Smooth muscle cell of trachea (primary cell): ENCODE data around the gene C15orf62. TPM values are rescaled to one million over a fixed set of nuclear protein-coding genes. Genes with fewer than 3 reads are reported as not detected.

Experiments
- total RNA-seq: library from RNA; depleted of rRNA; stranded (reverse); fragments of >200 nt; gene quantifications from 2 replicates; pipeline ENCODE4 v1.2.1, GENCODE V29; 2014

The C15orf62 gene, protein sequence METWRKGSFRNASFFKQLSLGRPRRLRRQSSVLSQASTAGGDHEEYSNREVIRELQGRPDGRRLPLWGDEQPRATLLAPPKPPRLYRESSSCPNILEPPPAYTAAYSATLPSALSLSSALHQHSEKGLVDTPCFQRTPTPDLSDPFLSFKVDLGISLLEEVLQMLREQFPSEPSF
- 0.15 TPM in 1 of 2 replicates, not detected in the other for total RNA-seq

DNA sequence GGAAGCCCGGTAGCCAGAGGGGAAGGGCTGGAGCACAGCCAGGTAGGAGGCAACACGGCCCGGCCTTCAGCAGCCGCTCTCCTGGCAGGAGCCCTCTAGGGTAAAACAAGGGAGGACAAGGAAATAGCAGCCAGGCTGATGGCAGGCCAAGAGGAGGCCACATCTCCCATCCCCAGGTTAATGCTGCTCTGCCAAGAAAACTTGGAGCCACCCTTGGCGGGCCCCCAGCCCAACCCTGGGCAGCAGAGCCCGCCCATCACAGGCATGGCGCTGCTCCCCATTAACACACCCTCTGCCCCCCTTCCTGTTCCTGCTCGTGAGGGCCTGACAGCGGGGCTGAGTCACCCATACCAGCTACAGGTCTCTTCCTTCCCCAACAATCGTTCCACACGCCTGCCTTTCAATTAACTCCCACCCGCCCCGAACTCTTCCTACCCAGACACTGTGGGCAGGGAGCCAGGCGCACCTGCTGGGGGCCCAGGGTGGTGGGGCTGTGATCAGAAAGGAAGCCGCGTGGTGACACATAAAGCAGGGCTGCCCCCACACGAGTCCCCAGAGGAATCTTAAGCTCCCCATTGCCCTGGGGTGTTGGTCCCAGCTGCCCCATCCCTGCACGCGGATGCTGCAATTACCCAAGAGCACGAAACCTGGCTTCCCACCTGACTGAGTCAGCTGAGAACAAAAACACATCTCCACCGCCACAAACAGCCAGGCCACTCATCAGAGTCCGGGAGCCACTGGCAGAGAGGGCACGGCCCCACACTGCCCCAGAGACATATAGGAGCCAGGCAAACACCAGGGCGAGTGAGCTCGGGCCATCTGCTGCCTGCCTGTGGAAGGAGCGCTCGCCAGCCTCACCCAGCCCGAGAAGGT lies at the start of gene C15orf62:
Gene C15orf62, plus strand, starts transcription at position 707 of the 873 bp plus-strand sequence. CDS start 516 bp downstream, outside the sequence.

DNA sequence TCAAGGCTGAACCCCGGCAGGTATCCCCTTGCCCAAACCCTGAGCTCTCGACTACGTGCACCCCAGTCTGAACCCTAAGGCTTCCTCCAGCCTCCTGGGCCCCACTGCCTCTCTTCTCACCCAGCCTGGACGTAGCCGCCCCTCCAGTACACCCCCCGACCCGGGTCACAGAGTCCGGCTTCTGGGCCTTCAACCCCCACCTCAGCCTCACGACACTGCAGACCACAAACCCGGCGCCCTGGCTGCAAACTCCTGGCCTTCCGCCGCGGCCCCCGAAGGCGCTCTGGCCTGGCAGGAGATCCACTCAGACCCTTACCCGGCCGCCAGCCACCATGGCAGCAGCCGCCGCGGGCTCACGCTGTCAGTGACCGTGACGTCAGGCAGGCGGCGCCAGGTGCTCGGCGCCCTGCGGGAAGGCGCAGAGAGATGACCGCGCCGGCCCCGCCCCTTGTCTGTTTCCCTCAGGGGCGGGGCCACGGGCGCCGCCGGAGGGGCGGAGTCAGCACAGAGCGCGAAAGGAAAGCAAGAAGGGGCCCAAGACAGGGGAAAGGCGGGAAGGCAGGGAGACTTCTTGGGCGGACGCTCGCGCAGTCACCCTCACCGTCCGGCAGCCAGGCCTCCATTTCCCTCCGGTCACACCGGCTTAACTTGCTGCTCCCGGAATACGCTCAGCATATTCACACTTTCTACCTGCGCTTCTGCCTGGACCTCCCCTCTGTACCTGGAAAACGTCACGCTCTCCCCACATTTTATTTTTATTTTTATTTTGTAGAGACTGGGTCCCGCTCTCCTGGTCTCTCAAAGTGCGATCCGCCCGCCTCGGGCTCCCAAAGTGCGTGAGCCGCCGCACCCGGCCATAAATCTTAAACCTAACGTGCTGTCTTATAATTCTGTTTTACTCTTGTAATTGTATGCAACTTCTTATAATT lies 14.6 kb upstream of the C15orf62 start, which contains the start of gene RMDN3:
Gene RMDN3, minus strand, starts transcription at position 372 of the 929 bp plus-strand sequence. CDS start 471 bp downstream, outside the sequence.

DNA sequence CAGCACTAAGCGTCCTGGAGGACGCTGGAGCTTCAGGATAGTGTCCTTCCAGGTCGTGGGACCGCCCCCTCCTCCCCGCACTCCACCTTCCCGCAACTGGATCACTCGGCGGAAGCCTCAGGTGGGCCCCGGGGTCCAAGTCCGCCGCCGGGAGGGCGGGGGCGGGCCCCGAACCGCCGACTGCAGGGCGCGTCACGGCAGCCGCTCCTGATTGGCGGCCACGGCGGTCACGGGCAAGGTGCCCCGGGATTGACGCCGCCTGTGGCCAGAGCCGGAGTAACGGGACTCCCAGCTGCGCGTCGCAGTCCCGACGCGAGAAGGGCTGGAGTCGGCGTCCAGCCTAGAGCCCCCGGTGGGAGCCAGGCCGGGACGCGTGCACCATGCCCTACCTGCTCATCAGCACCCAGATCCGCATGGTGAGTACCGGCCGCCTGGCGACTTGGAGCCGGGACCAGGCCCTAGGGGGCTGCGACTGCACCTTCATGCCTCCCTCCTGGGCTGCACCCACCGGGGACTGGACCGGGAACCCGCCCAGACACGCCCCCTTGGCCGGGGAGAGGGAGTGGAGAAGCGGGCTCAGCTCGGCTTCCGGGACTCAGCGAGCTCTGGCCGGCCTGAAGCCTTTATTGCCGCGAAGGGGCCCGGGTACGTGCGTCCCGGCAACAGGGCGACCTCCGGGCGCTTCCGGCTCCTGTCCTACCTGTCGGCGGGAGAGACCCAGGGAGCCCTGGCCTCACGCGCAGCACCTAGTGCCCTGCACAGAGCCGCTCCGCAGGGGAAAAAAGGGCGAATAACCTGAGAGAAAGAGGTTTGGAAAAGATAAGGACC lies 5.8 kb upstream of the C15orf62 start, which contains the start of gene GCHFR:
Gene GCHFR, plus strand, starts transcription at position 268 of the 828 bp plus-strand sequence. Its CDS starts 113 bp downstream, at position 381.

DNA sequence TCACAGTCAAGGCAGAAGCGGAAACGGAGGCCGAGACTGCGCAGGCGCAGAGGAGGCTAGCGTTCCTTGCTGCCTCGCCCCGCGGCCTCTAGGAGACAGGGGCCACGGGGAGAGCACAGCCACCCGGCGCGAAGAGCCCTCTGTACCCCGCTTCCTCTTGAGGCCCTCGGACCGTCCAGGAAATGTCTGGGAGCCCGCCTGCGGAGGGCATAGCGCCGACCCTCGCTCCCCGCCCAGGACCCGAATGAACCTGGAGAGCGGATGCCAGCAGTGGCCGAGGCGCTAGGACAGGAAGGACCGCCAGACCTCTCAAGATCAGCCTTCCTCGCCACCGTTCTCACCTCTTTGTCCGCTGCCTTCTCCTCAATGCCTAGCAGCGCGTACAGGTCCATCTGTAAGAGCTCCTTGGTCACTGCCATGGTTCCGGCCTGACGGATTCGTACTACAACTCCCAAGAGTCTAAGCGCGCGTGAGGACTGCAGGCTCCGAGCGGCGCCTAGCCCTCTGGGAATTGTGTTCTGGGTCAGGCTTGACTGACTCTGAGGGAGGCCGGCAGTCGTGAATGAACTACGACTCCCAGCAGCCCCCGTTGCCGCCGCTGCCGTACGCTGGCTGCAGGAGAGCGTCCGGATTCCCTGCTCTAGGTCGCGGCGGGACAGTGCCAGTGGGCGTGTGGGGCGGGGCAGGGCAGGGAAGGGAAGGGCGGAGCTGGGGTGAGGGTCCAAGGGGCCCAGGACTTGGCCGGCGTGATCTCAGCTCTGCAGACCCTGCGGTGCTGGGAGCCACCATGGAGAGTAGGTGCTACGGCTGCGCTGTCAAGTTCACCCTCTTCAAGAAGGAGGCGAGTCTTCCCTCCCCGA lies 37.5 kb downstream of the C15orf62 start, which contains the start of the genes DNAJC17 and ZFYVE19:
Gene DNAJC17, minus strand, starts transcription at position 446 of the 860 bp plus-strand sequence. Its CDS starts 27 bp downstream, at position 419.
Gene ZFYVE19, plus strand, starts transcription at position 62 of the 860 bp plus-strand sequence. Its CDS starts 501 bp downstream, at position 563.

Other genes starting within 250 kb of the C15orf62 start
- gene CCDC32, start 204.9 kb upstream of the C15orf62 start, total RNA-seq, result 23.7 and 50.4 TPM in 2 replicates
- 12.6 and 13.2 TPM in 2 replicates for gene RPUSD2, start 200.7 kb upstream of the C15orf62 start, total RNA-seq
- gene KNL1, start 175.7 kb upstream of the C15orf62 start, total RNA-seq, result 1.2 and 28.2 TPM in 2 replicates
- gene RAD51, start 74.8 kb upstream of the C15orf62 start, total RNA-seq, result 1.3 and 4.1 TPM in 2 replicates
- gene RMDN3, start 14.7 kb upstream of the C15orf62 start, total RNA-seq, result 16.0 and 17.5 TPM in 2 replicates
- 2.0 and 2.2 TPM in 2 replicates for gene GCHFR, start 5.9 kb upstream of the C15orf62 start, total RNA-seq
- gene ZFYVE19, start 37.1 kb downstream of the C15orf62 start, total RNA-seq, result 19.0 and 25.3 TPM in 2 replicates
- gene DNAJC17, start 37.5 kb downstream of the C15orf62 start, total RNA-seq, result 19.5 and 27.1 TPM in 2 replicates
- gene PPP1R14D, start 58.7 kb downstream of the C15orf62 start, total RNA-seq, result not detected in 2 replicates
- 0.15 and 0.17 TPM in 2 replicates for gene SPINT1, start 74.1 kb downstream of the C15orf62 start, total RNA-seq
- gene RHOV, start 104.3 kb downstream of the C15orf62 start, total RNA-seq, result not detected in 2 replicates
- 45.1 and 86.2 TPM in 2 replicates for gene VPS18, start 124.5 kb downstream of the C15orf62 start, total RNA-seq
- 0.17 and 0.73 TPM in 2 replicates for gene DLL4, start 159.4 kb downstream of the C15orf62 start, total RNA-seq
- 9.3 and 16.9 TPM in 2 replicates for gene CHAC1, start 183.5 kb downstream of the C15orf62 start, total RNA-seq